ENCODE results near the gene RALB. TPM values are rescaled to one million over a fixed set of nuclear protein-coding genes. Genes with fewer than 3 reads are reported as not detected.

Gene RALB
- total RNA-seq, 1 experiment from 2014 or later: 40.2 TPM

- H3K27me3 Mint-ChIP-seq (ENCODE audit: unreplicated experiment): no peaks in the 10 kb centered on the region
- H3K36me3 Mint-ChIP-seq (ENCODE audit: insufficient read depth, unreplicated experiment): peaks cover 42% of the 10 kb centered on the region
- no peak for DNase-seq
- H3K4me1 Mint-ChIP-seq (ENCODE audit: low read depth, unreplicated experiment): peaks cover 15% of the 10 kb centered on the region
- no peak for TF ChIP-seq CTCF (IDR thresholded peaks at IDR 0.05; ENCODE audit: unreplicated experiment)
- H3K9me3 Mint-ChIP-seq (ENCODE audit: low read depth, unreplicated experiment): no peaks in the 10 kb centered on the region
- BruUV-seq (replicated peaks): no TSS peak
- CTCF ChIA-PET: no interaction called here
- H3K27ac Mint-ChIP-seq (ENCODE audit: unreplicated experiment): no peak overlapping the region
- intact Hi-C loops (cut with micrococcal nuclease; ENCODE audit: unreplicated experiment): no loop called here
- no peak overlapping the region for H3K4me3 Mint-ChIP-seq (ENCODE audit: low read depth, unreplicated experiment)
Measured at GRCh38 chr2:120220756-120221155, 31.9 kb upstream of the RALB start.

GRCh38 chr2:120221616-120222015 is 31.0 kb upstream of the RALB start:
- Mint-ChIP-seq H3K4me1 (ENCODE audit: low read depth, unreplicated experiment) (peaks cover 15% of the 10 kb centered on the region), H3K27me3 (ENCODE audit: unreplicated experiment) (no peaks in the 10 kb centered on the region), H3K9me3 (ENCODE audit: low read depth, unreplicated experiment) (no peaks in the 10 kb centered on the region), H3K36me3 (ENCODE audit: insufficient read depth, unreplicated experiment) (peaks cover 42% of the 10 kb centered on the region), H3K4me3 (ENCODE audit: low read depth, unreplicated experiment) (peak overlapping the region; percentile 79), H3K27ac (ENCODE audit: unreplicated experiment) (peak overlapping the region; percentile 83)
- BruUV-seq (replicated peaks): no TSS peak
- intact Hi-C loops (cut with micrococcal nuclease; ENCODE audit: unreplicated experiment): no loop called here
- TF ChIP-seq CTCF (IDR thresholded peaks at IDR 0.05; ENCODE audit: unreplicated experiment): no peak
- CTCF ChIA-PET: no interaction called here
- DNase-seq: no peak

GRCh38 chr2:120222186-120223033 is 30.2 kb upstream of the RALB start:
- BruUV-seq (replicated peaks): no TSS peak
- intact Hi-C loops (cut with micrococcal nuclease; ENCODE audit: unreplicated experiment): no loop called here
- CTCF ChIA-PET: interaction anchor here (0.7 to 1.5 kb wide), 5 partner anchors 9 to 91 kb away, joined by 3 to 9 read pairs (median 4); partner anchors contain the start of gene RALB
- H3K9me3 Mint-ChIP-seq (ENCODE audit: low read depth, unreplicated experiment): no peaks in the 10 kb centered on the region
- peak overlapping the region; percentile 83 for H3K27ac Mint-ChIP-seq (ENCODE audit: unreplicated experiment)
- no peak for DNase-seq
- H3K36me3 Mint-ChIP-seq (ENCODE audit: insufficient read depth, unreplicated experiment): peaks cover 42% of the 10 kb centered on the region
- TF ChIP-seq CTCF (IDR thresholded peaks at IDR 0.05; ENCODE audit: unreplicated experiment): no peak
- no peaks in the 10 kb centered on the region for H3K27me3 Mint-ChIP-seq (ENCODE audit: unreplicated experiment)
- H3K4me1 Mint-ChIP-seq (ENCODE audit: low read depth, unreplicated experiment): peaks cover 15% of the 10 kb centered on the region
- peak overlapping the region; percentile 79 for H3K4me3 Mint-ChIP-seq (ENCODE audit: low read depth, unreplicated experiment)

- DNase-seq: peak; percentile 95
- TF ChIP-seq CTCF (IDR thresholded peaks at IDR 0.05; ENCODE audit: unreplicated experiment): peak; percentile 27
- Mint-ChIP-seq H3K36me3 (ENCODE audit: insufficient read depth, unreplicated experiment) (peaks cover 42% of the 10 kb centered on the region), H3K27me3 (ENCODE audit: unreplicated experiment) (no peaks in the 10 kb centered on the region), H3K4me1 (ENCODE audit: low read depth, unreplicated experiment) (peaks cover 15% of the 10 kb centered on the region), H3K4me3 (ENCODE audit: low read depth, unreplicated experiment) (peak within 1 kb of the TSS; percentile 79), H3K27ac (ENCODE audit: unreplicated experiment) (peak within 1 kb of the TSS; percentile 83), H3K9me3 (ENCODE audit: low read depth, unreplicated experiment) (no peaks in the 10 kb centered on the region)
- no TSS peak for BruUV-seq (replicated peaks)
- intact Hi-C loops (cut with micrococcal nuclease; ENCODE audit: unreplicated experiment): no loop called here
- CTCF ChIA-PET: interaction anchor here (0.6 to 1.5 kb wide), 6 partner anchors 8 to 861 kb away, joined by 3 to 9 read pairs (median 4); partner anchors contain the start of gene RALB
Measured at GRCh38 chr2:120223034-120223912, 29.4 kb upstream of the RALB start, which contains the start of gene TMEM185B. Gene TMEM185B, minus strand, starts transcription at chr2:120223400. Its CDS starts 424 bp downstream, at chr2:120222976.
